K562 (cell line): ENCODE measurements around the gene JUND. TPM values are rescaled to one million over a fixed set of nuclear protein-coding genes. Genes with fewer than 3 reads are reported as not detected.

Source experiments
- E2F8 ChIP-seq: fragments of 450-650 bp; IDR thresholded peaks from 2 replicates; pipeline ENCODE4 v1.7.1; 2018; ENCODE audit warnings: mild to moderate bottlenecking, low read depth; ENCODE audit not compliant: partially characterized antibody
- MECOM ChIP-seq: fragments of 250-450 bp; sonication (Bioruptor Pico); IDR thresholded peaks from 2 replicates; pipeline ENCODE4 v1.8.0; 2022; ENCODE audit warnings: inconsistent platforms
- NONO ChIP-seq, 2 experiments: fragments of 200-400 bp in 1 of 2; fragments of 450-650 bp in 1 of 2; formaldehyde crosslinking in 1 of 2; IDR thresholded peaks; 2 replicates each; pipeline ENCODE4 v1.6.1; 2017; ENCODE audit warnings: low read depth in 2 of 2, mild to moderate bottlenecking in 2 of 2, moderate library complexity in 2 of 2, low read length in 1 of 2
- SMAD2 ChIP-seq: fragments of 150-350 bp; IDR thresholded peaks from 2 replicates; pipeline ENCODE4 v1.6.1; 2014; ENCODE audit warnings: low read depth, mild to moderate bottlenecking, low read length
- ZNF592 ChIP-seq: fragments of 450-650 bp; IDR thresholded peaks from 2 replicates; pipeline ENCODE4 v1.6.1; 2017; ENCODE audit warnings: antibody characterized with exemption, mild to moderate bottlenecking
- ZNF668 ChIP-seq: fragments of 250-450 bp; sonication (Bioruptor Pico); IDR thresholded peaks from 2 replicates; pipeline ENCODE4 v1.8.0; 2022; ENCODE audit warnings: mild to moderate bottlenecking, inconsistent platforms
- ZSCAN29 ChIP-seq: fragments of 450-650 bp; IDR thresholded peaks from 2 replicates; pipeline ENCODE4 v1.6.1; 2017
- polyA plus RNA-seq, 8 experiments: library from polyadenylated mRNA; depleted of rRNA in 4 of 8; stranded (reverse) in 5 of 8; unstranded in 3 of 8; fragments of >200 nt; fragmentation: Nextera tagmentation in 2 of 8; fragmentation: Illumina TruSeq in 1 of 8; extraction: Ambion mirVana in 2 of 8; extraction: Trizol in 1 of 8; gene quantifications; 2 replicates each; pipeline versions ENCODE4 v1.2.1 to v1.2.3, GENCODE V29; 2011 to 2014; ENCODE audit warnings: inconsistent platforms in 1 of 8, missing spikeins in 1 of 8
- total RNA-seq, 7 experiments: library from RNA; depleted of rRNA in 6 of 7; stranded (reverse); fragments of >200 nt in 6 of 7; fragmentation: Illumina TruSeq in 2 of 7; extraction: Trizol in 2 of 7; gene quantifications; 2 replicates each; pipeline versions ENCODE4 v1.2.1 to v1.2.3, GENCODE V29; 2011 to 2021; ENCODE audit warnings: low replicate concordance in 1 of 7
- TF ChIP-seq, protein P1 (sequence below): fragments of 450-650 bp; formaldehyde crosslinking; conservative IDR thresholded peaks from 2 replicates; pipeline ENCODE4 v1.4.0; 2022; ENCODE audit warnings: mild to moderate bottlenecking, missing genetic modification characterization
- TF ChIP-seq, protein P2 (sequence below): sonication (generic); formaldehyde crosslinking; IDR thresholded peaks from 2 replicates; pipeline ENCODE4 v1.8.0; 2022; ENCODE audit warnings: mild to moderate bottlenecking, missing genetic modification reagents

The JUND gene
- total and polyA plus RNA-seq, 9 of the 15 experiments (the other 6 are each of a cell fraction or from before 2014, with no cell fraction given) = 6.4 to 286 (median 42.3) TPM

- TF ChIP-seq, protein P1, sequence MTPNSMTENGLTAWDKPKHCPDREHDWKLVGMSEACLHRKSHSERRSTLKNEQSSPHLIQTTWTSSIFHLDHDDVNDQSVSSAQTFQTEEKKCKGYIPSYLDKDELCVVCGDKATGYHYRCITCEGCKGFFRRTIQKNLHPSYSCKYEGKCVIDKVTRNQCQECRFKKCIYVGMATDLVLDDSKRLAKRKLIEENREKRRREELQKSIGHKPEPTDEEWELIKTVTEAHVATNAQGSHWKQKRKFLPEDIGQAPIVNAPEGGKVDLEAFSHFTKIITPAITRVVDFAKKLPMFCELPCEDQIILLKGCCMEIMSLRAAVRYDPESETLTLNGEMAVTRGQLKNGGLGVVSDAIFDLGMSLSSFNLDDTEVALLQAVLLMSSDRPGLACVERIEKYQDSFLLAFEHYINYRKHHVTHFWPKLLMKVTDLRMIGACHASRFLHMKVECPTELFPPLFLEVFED = no peak
- no peak for TF ChIP-seq E2F8
- TF ChIP-seq NONO (IDR thresholded peaks at IDR 0.05; ENCODE audit: low read depth in 2 of 2, low read length in 1 of 2) = peak in 1 of 2 experiments; percentile 98; a peak in 3 of 4 replicates
- TF ChIP-seq, protein P2, sequence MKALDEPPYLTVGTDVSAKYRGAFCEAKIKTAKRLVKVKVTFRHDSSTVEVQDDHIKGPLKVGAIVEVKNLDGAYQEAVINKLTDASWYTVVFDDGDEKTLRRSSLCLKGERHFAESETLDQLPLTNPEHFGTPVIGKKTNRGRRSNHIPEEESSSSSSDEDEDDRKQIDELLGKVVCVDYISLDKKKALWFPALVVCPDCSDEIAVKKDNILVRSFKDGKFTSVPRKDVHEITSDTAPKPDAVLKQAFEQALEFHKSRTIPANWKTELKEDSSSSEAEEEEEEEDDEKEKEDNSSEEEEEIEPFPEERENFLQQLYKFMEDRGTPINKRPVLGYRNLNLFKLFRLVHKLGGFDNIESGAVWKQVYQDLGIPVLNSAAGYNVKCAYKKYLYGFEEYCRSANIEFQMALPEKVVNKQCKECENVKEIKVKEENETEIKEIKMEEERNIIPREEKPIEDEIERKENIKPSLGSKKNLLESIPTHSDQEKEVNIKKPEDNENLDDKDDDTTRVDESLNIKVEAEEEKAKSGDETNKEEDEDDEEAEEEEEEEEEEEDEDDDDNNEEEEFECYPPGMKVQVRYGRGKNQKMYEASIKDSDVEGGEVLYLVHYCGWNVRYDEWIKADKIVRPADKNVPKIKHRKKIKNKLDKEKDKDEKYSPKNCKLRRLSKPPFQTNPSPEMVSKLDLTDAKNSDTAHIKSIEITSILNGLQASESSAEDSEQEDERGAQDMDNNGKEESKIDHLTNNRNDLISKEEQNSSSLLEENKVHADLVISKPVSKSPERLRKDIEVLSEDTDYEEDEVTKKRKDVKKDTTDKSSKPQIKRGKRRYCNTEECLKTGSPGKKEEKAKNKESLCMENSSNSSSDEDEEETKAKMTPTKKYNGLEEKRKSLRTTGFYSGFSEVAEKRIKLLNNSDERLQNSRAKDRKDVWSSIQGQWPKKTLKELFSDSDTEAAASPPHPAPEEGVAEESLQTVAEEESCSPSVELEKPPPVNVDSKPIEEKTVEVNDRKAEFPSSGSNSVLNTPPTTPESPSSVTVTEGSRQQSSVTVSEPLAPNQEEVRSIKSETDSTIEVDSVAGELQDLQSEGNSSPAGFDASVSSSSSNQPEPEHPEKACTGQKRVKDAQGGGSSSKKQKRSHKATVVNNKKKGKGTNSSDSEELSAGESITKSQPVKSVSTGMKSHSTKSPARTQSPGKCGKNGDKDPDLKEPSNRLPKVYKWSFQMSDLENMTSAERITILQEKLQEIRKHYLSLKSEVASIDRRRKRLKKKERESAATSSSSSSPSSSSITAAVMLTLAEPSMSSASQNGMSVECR = no peak; the same call in none of the 2 replicates
- no peak for TF ChIP-seq MECOM
- TF ChIP-seq ZSCAN29 = no peak
- no peak for TF ChIP-seq ZNF668
- peak; percentile 61; the same call in 1 of the 2 replicates for TF ChIP-seq ZNF592
- no peak for TF ChIP-seq SMAD2
Observed at GRCh38 chr19:18281082-18282020, at the start of gene JUND (continued).
